ENCODE measurements around the gene NUDT4. TPM values are rescaled to one million over a fixed set of nuclear protein-coding genes. Genes with fewer than 3 reads are reported as not detected.

NUDT4 gene
- polyA plus RNA-seq, 3 donors: 20.7 to 43.8 (median 35.6) TPM

DNA sequence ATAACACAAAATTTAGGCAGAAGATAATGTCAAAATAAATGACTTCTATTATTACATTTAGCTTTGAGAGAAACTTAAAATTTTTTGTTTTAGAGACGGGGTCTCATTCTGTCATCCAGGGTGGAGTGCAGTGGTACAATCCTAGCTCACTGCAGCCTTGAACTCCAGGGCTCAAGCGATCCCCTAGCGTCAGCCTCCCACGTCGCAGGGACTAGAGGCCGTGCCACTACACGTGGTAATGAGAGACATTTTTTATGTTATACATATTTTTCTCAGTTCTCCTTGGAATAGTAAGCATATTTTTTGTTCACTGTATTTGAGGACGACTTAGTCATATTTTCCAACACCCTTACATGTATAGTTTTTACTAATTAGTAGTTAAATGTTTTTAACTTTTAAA lies 21.5 kb upstream of the NUDT4 start:
- no peaks in the 10 kb centered on the region for H3K9me3 ChIP-seq (replicated peaks in 1 of 2; ENCODE audit: control insufficient read depth in 1 of 2, insufficient read depth in 1 of 2, low read length in 2 of 2)
- H3K79me2 ChIP-seq (ENCODE audit: insufficient read depth, low read length): no peaks in the 10 kb centered on the region
- no peaks in the 10 kb centered on the region for H3K4me1 Mint-ChIP-seq
- TF ChIP-seq, protein P1, sequence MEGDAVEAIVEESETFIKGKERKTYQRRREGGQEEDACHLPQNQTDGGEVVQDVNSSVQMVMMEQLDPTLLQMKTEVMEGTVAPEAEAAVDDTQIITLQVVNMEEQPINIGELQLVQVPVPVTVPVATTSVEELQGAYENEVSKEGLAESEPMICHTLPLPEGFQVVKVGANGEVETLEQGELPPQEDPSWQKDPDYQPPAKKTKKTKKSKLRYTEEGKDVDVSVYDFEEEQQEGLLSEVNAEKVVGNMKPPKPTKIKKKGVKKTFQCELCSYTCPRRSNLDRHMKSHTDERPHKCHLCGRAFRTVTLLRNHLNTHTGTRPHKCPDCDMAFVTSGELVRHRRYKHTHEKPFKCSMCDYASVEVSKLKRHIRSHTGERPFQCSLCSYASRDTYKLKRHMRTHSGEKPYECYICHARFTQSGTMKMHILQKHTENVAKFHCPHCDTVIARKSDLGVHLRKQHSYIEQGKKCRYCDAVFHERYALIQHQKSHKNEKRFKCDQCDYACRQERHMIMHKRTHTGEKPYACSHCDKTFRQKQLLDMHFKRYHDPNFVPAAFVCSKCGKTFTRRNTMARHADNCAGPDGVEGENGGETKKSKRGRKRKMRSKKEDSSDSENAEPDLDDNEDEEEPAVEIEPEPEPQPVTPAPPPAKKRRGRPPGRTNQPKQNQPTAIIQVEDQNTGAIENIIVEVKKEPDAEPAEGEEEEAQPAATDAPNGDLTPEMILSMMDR (IDR thresholded peaks at IDR 0.05): no peak
- peaks cover 2 to 6% (median 6%) of the 10 kb centered on the region in 3 donors for H3K27me3 Mint-ChIP-seq (ENCODE audit: low read depth in 3 of 3)
- no CpG with 5 or more reads among the region's 8 CpGs for WGBS (ENCODE audit: insufficient coverage)
- intact Hi-C loops (cut with micrococcal nuclease): no loop called here
- no peaks in the 10 kb centered on the region for H4K20me1 ChIP-seq (ENCODE audit: insufficient read depth, low read length)
- H3K36me3 Mint-ChIP-seq: no peaks in the 10 kb centered on the region
- no peak for DNase-seq
- H3K4me1 ChIP-seq (ENCODE audit: control insufficient read depth in 1 of 2, insufficient read depth in 2 of 2, low read length in 2 of 2): no peaks in the 10 kb centered on the region
- H3K4me3 ChIP-seq (replicated peaks in 1 of 3; ENCODE audit: low read depth in 2 of 3, low read length in 3 of 3): no peak overlapping the region
- H3K9me3 Mint-ChIP-seq: peaks cover 0 to 2% (median 0%) of the 10 kb centered on the region in 7 donors
- no peak overlapping the region for H3K4me3 Mint-ChIP-seq
- no peaks in the 10 kb centered on the region for H3K36me3 ChIP-seq (replicated peaks in 1 of 2; ENCODE audit: control insufficient read depth in 1 of 2, insufficient read depth in 2 of 2, low read length in 2 of 2)
- no peak overlapping the region for H3K27ac Mint-ChIP-seq
- peaks cover 0 to 1% of the 10 kb centered on the region in 2 donors for H3K27me3 ChIP-seq (ENCODE audit: control insufficient read depth in 2 of 2, insufficient read depth in 2 of 2, low read length in 2 of 2)
- H2AFZ ChIP-seq (ENCODE audit: insufficient read depth, low read depth, low read length, poor library complexity, severe bottlenecking): no peak overlapping the region
- H3K4me2 ChIP-seq (replicated peaks; ENCODE audit: extremely low read depth, low read length, poor library complexity, severe bottlenecking): no peak overlapping the region
- no peak overlapping the region for H3K9ac ChIP-seq (ENCODE audit: insufficient read depth, low read length, poor library complexity, severe bottlenecking)
- no peak overlapping the region for H3K27ac ChIP-seq (ENCODE audit: low read depth in 1 of 2, low read length in 2 of 2)

DNA sequence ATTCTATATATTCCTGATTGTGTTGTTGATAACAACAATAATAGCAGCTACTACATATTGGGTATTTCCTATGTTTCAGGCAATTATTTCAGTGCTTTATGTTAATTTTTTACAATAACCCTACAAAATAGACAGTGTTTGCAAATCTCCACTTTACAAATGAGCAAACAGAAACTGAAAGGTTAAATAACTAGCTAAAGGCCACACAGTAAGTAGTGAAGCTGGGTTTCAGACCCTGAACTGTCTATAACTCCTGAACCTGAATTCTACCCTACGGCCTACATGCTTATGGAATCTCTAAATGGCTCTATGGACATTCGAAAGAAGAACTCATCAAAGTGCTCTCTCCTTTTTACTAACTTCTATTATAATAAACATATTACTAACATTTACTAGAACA lies 19.7 kb upstream of the NUDT4 start:
- H3K27ac Mint-ChIP-seq: no peak overlapping the region
- H3K9me3 Mint-ChIP-seq: peaks cover 0 to 2% (median 0%) of the 10 kb centered on the region in 7 donors
- no peak overlapping the region for H3K27ac ChIP-seq (ENCODE audit: low read depth in 1 of 2, low read length in 2 of 2)
- no peaks in the 10 kb centered on the region for H3K36me3 ChIP-seq (replicated peaks in 1 of 2; ENCODE audit: control insufficient read depth in 1 of 2, insufficient read depth in 2 of 2, low read length in 2 of 2)
- H4K20me1 ChIP-seq (ENCODE audit: insufficient read depth, low read length): no peaks in the 10 kb centered on the region
- H3K4me1 Mint-ChIP-seq: no peaks in the 10 kb centered on the region
- peaks cover 2% of the 10 kb centered on the region in 2 donors for H3K27me3 ChIP-seq (ENCODE audit: control insufficient read depth in 2 of 2, insufficient read depth in 2 of 2, low read length in 2 of 2)
- no peaks in the 10 kb centered on the region for H3K79me2 ChIP-seq (ENCODE audit: insufficient read depth, low read length)
- no peaks in the 10 kb centered on the region for H3K9me3 ChIP-seq (replicated peaks in 1 of 2; ENCODE audit: control insufficient read depth in 1 of 2, insufficient read depth in 1 of 2, low read length in 2 of 2)
- no peaks in the 10 kb centered on the region for H3K4me1 ChIP-seq (ENCODE audit: control insufficient read depth in 1 of 2, insufficient read depth in 2 of 2, low read length in 2 of 2)
- H3K9ac ChIP-seq (ENCODE audit: insufficient read depth, low read length, poor library complexity, severe bottlenecking): no peak overlapping the region
- no peak overlapping the region for H3K4me2 ChIP-seq (replicated peaks; ENCODE audit: extremely low read depth, low read length, poor library complexity, severe bottlenecking)
- H3K4me3 ChIP-seq (replicated peaks in 1 of 3; ENCODE audit: low read depth in 2 of 3, low read length in 3 of 3): no peak overlapping the region
- WGBS (ENCODE audit: insufficient coverage): no CpG with 5 or more reads among the region's 2 CpGs
- no peaks in the 10 kb centered on the region for H3K36me3 Mint-ChIP-seq
- no peak overlapping the region for H2AFZ ChIP-seq (ENCODE audit: insufficient read depth, low read depth, low read length, poor library complexity, severe bottlenecking)
- no peak overlapping the region for H3K4me3 Mint-ChIP-seq
- intact Hi-C loops (cut with micrococcal nuclease): no loop called here
- TF ChIP-seq, protein P1 (IDR thresholded peaks at IDR 0.05): no peak
- peaks cover 3 to 6% (median 5%) of the 10 kb centered on the region in 3 donors for H3K27me3 Mint-ChIP-seq (ENCODE audit: low read depth in 3 of 3)
- no peak for DNase-seq
